GM12872 (cell line): ENCODE results near the gene PWWP2B.

Experiments
- CTCF ChIP-seq: IDR thresholded peaks from 3 replicates; pipeline ENCODE4 v1.5.1; 2011; ENCODE audit warnings: low read depth, mild to moderate bottlenecking, low read length, moderate library complexity; ENCODE audit not compliant: insufficient read depth

PWWP2B gene

GRCh38 chr10:132407846-132408278, 10.9 kb downstream of the PWWP2B start:
- TF ChIP-seq CTCF, result no peak

GRCh38 chr10:132408367-132408781, 11.4 kb downstream of the PWWP2B start:
- no peak for TF ChIP-seq CTCF

GRCh38 chr10:132408823-132409666, 12.0 kb downstream of the PWWP2B start:
- no peak for TF ChIP-seq CTCF

- TF ChIP-seq CTCF, result no peak
Observed at GRCh38 chr10:132409667-132410028, 12.6 kb downstream of the PWWP2B start.

- TF ChIP-seq CTCF, result no peak
Observed at GRCh38 chr10:132410056-132410778, 13.2 kb downstream of the PWWP2B start.

GRCh38 chr10:132410779-132411532, 14.0 kb downstream of the PWWP2B start:
- TF ChIP-seq CTCF, result no peak
